ENCODE data around the gene MYZAP. TPM values are rescaled to one million over a fixed set of nuclear protein-coding genes. Genes with fewer than 3 reads are reported as not detected.

The MYZAP gene
- total and polyA plus RNA-seq, 2 experiments from 2014 or later, result 1.0 to 1.5 TPM

- TF ChIP-seq REST (IDR thresholded peaks at IDR 0.05; ENCODE audit: unreplicated experiment), result no peak
Measured at GRCh38 chr15:57652481-57652880, 60.8 kb downstream of the MYZAP start (continued).

- H3K27me3 Mint-ChIP-seq (ENCODE audit: insufficient read depth, low read depth, poor library complexity), result no peaks in the 10 kb centered on the region
- H3K4me1 ChIP-seq (ENCODE audit: insufficient read depth), result no peaks in the 10 kb centered on the region
- ATAC-seq (no peak), DNase-seq (ENCODE audit: low spot score) (no peak)
- H3K4me2 ChIP-seq, result no peak overlapping the region
- no peaks in the 10 kb centered on the region for H3K36me3 ChIP-seq (ENCODE audit: insufficient read depth)
- no peak overlapping the region for H3K27ac Mint-ChIP-seq
- H4K20me1 ChIP-seq (replicated peaks; ENCODE audit: insufficient read depth), result no peaks in the 10 kb centered on the region
- no peaks in the 10 kb centered on the region for H3K4me1 Mint-ChIP-seq
- H3K9me3 Mint-ChIP-seq, result no peaks in the 10 kb centered on the region
- H3K79me2 ChIP-seq (replicated peaks; ENCODE audit: insufficient read depth), result no peaks in the 10 kb centered on the region
- H3K27ac ChIP-seq (ENCODE audit: low read depth), result no peak overlapping the region
- H3K4me3 Mint-ChIP-seq, result no peak overlapping the region
- no peaks in the 10 kb centered on the region for H3K9me2 ChIP-seq (ENCODE audit: insufficient read depth)
- no peaks in the 10 kb centered on the region for H3K27me3 ChIP-seq (ENCODE audit: insufficient read depth)
- no peaks in the 10 kb centered on the region for H3F3A ChIP-seq (replicated peaks; ENCODE audit: low read depth)
- TF ChIP-seq NANOG (IDR thresholded peaks at IDR 0.05; ENCODE audit: borderline replicate concordance), result no peak
- TF ChIP-seq EZH2phosphoT487 (IDR thresholded peaks at IDR 0.05; ENCODE audit: unreplicated experiment), result no peak
- TF ChIP-seq CREB1 (CRISPR knock-in tag; IDR thresholded peaks at IDR 0.05; ENCODE audit: low read depth), result no peak
- TF ChIP-seq JUNB (IDR thresholded peaks at IDR 0.05; ENCODE audit: unreplicated experiment), result no peak
- no peak overlapping the region for H2AFZ ChIP-seq
- no peaks in the 10 kb centered on the region for H3K36me3 Mint-ChIP-seq (ENCODE audit: low read depth)
- no peak overlapping the region for H3K4me3 ChIP-seq
Measured at GRCh38 chr15:57654153-57654852, 62.6 kb downstream of the MYZAP start.

- Histone ChIP-seq H4K20me1 (replicated peaks; ENCODE audit: insufficient read depth) (no peaks in the 10 kb centered on the region), H3K9me2 (ENCODE audit: insufficient read depth) (no peaks in the 10 kb centered on the region), H3K4me1 (ENCODE audit: insufficient read depth) (no peaks in the 10 kb centered on the region), H3K27me3 (ENCODE audit: insufficient read depth) (no peaks in the 10 kb centered on the region), H3F3A (replicated peaks; ENCODE audit: low read depth) (no peaks in the 10 kb centered on the region), H3K4me2 (no peak overlapping the region), H3K79me2 (replicated peaks; ENCODE audit: insufficient read depth) (no peaks in the 10 kb centered on the region), H3K36me3 (ENCODE audit: insufficient read depth) (no peaks in the 10 kb centered on the region), H3K4me3 (no peak overlapping the region), H3K27ac (ENCODE audit: low read depth) (no peak overlapping the region), H2AFZ (no peak overlapping the region)
- no peak overlapping the region for H3K27ac Mint-ChIP-seq
- ATAC-seq (no peak), DNase-seq (ENCODE audit: low spot score) (no peak)
- no peaks in the 10 kb centered on the region for H3K4me1 Mint-ChIP-seq
- H3K27me3 Mint-ChIP-seq (ENCODE audit: insufficient read depth, low read depth, poor library complexity), result no peaks in the 10 kb centered on the region
- no peaks in the 10 kb centered on the region for H3K9me3 Mint-ChIP-seq
- H3K36me3 Mint-ChIP-seq (ENCODE audit: low read depth), result no peaks in the 10 kb centered on the region
- TF ChIP-seq ZNF331 (CRISPR knock-in tag; IDR thresholded peaks at IDR 0.05; ENCODE audit: low read depth) (no peak), NANOG (IDR thresholded peaks at IDR 0.05; ENCODE audit: borderline replicate concordance) (no peak), ETS1 (IDR thresholded peaks at IDR 0.05) (no peak), REST (IDR thresholded peaks at IDR 0.05; ENCODE audit: unreplicated experiment) (no peak)
- H3K4me3 Mint-ChIP-seq, result no peak overlapping the region
Measured at GRCh38 chr15:57655053-57655452, 63.3 kb downstream of the MYZAP start.
